HG03432 (cell line): ENCODE data around the gene TMEM178B.

Source experiments
- ATAC-seq: cut with Tn5 transposase; IDR thresholded peaks from one replicate; pipeline ENCODE4 v1.9.1; 2021; ENCODE audit warnings: mild to moderate bottlenecking, moderate library complexity; ENCODE audit not compliant: unreplicated experiment

Gene TMEM178B

GRCh38 chr7:141497391-141497790 is 423.5 kb downstream of the TMEM178B start:
- ATAC-seq: no peak

- no peak for ATAC-seq
These were observed 426.7 kb downstream of the TMEM178B start for GRCh38 chr7:141500608-141501007.

GRCh38 chr7:141501451-141501850 is 427.6 kb downstream of the TMEM178B start:
- no peak for ATAC-seq

GRCh38 chr7:141511316-141511675 is 437.4 kb downstream of the TMEM178B start:
- ATAC-seq: no peak

GRCh38 chr7:141511676-141512396 is 438.0 kb downstream of the TMEM178B start:
- no peak for ATAC-seq

GRCh38 chr7:141512597-141512996 is 438.7 kb downstream of the TMEM178B start:
- no peak for ATAC-seq

GRCh38 chr7:141513720-141514119 is 439.9 kb downstream of the TMEM178B start:
- no peak for ATAC-seq

GRCh38 chr7:141515941-141516340 is 442.1 kb downstream of the TMEM178B start:
- no peak for ATAC-seq

GRCh38 chr7:141519623-141520022 is 445.8 kb downstream of the TMEM178B start:
- ATAC-seq: no peak

- no peak for ATAC-seq
These were observed 448.9 kb downstream of the TMEM178B start for GRCh38 chr7:141522657-141523342.

GRCh38 chr7:141525973-141526514 is 452.2 kb downstream of the TMEM178B start:
- no peak for ATAC-seq

GRCh38 chr7:141527076-141527475 is 453.2 kb downstream of the TMEM178B start:
- ATAC-seq: no peak

GRCh38 chr7:141528399-141528798 is 454.5 kb downstream of the TMEM178B start:
- no peak for ATAC-seq
